H1 (cell line): Measurements from ENCODE around the gene RALGAPA2. TPM values are rescaled to one million over a fixed set of nuclear protein-coding genes. Genes with fewer than 3 reads are reported as not detected.

Experiments used
- CTCF ChIA-PET: fragments of 300-600 bp; sonication (Branson Sonifier 250); formaldehyde crosslinking; loops from one replicate; lab custom pipeline; 2021; ENCODE audit not compliant: partially characterized antibody; lab: Charles Lee
- POLR2A ChIA-PET: fragments of 300-600 bp; sonication (Branson Sonifier 250); formaldehyde crosslinking; loops from one replicate; lab custom pipeline; 2021; ENCODE audit warnings: inconsistent platforms; ENCODE audit not compliant: partially characterized antibody; lab: Charles Lee
- DNase-seq, 2 experiments: peaks; one replicate each; pipeline versions ENCODE4 v3.0.0 to v3.0.0-alpha.2; 2010 to 2022; ENCODE audit warnings: low spot score in 2 of 2, low read depth in 1 of 2, mixed read lengths in 1 of 2
- FAIRE-seq: peaks from 2 replicates; lab custom pipeline; 2011; peaks lifted over from hg19 to GRCh38; lab: Jason Lieb, UNC
- H2AFZ ChIP-seq: 2 replicates; pipeline ENCODE4 v1.8.1; 2012; ENCODE audit warnings: low read length, inconsistent platforms
- H2AK5ac ChIP-seq: 2 replicates; pipeline ENCODE4 v1.6.1; 2013; ENCODE audit warnings: low read depth, low read length
- H2BK120ac ChIP-seq: replicated peaks from 2 replicates; pipeline ENCODE3; 2013; ENCODE audit warnings: low read depth, low read length, inconsistent platforms
- H2BK12ac ChIP-seq: 2 replicates; pipeline ENCODE4 v1.6.1; 2013; ENCODE audit warnings: low read depth, low read length
- H2BK15ac ChIP-seq: 2 replicates; pipeline ENCODE4 v1.6.1; 2013; ENCODE audit warnings: low read length
- H2BK20ac ChIP-seq: 2 replicates; pipeline ENCODE4 v1.6.1; 2013; ENCODE audit warnings: low read length
- H2BK5ac ChIP-seq: 2 replicates; pipeline ENCODE4 v1.6.1; 2013; ENCODE audit warnings: low read depth, low read length
- H3K14ac ChIP-seq: 2 replicates; pipeline ENCODE4 v1.6.1; 2013; ENCODE audit warnings: inconsistent platforms; ENCODE audit not compliant: insufficient read length
- H3K18ac ChIP-seq: 2 replicates; pipeline ENCODE4 v1.6.1; 2013; ENCODE audit warnings: low read length; ENCODE audit errors: extremely low read depth
- H3K23ac ChIP-seq: 2 replicates; pipeline ENCODE4 v1.6.1; 2013; ENCODE audit warnings: inconsistent platforms; ENCODE audit not compliant: insufficient read length
- H3K23me2 ChIP-seq: 2 replicates; pipeline ENCODE4 v1.6.1; 2013; ENCODE audit warnings: low read depth, low read length
- H3K27ac ChIP-seq: 2 replicates; pipeline ENCODE4 v1.6.1; 2011; ENCODE audit warnings: low read depth, low read length, inconsistent platforms
- H3K27me3 ChIP-seq, 4 experiments: replicated peaks in 1 of 4; 1 replicate in 1 of 4; 2 replicates in 3 of 4; pipeline versions ENCODE4 v1.6.1 to v1.8.1; 2011 to 2013; ENCODE audit warnings: low read length in 3 of 4, mild to moderate bottlenecking in 3 of 4, inconsistent platforms in 2 of 4, mixed read lengths in 2 of 4, moderate library complexity in 1 of 4; ENCODE audit not compliant: control insufficient read depth in 3 of 4, insufficient read depth in 3 of 4; ENCODE audit errors: extremely low read depth in 1 of 4
- H3K36me3 ChIP-seq, 4 experiments: 2 replicates each; pipeline versions ENCODE4 v1.6.1 to v1.8.1; 2011 to 2013; ENCODE audit warnings: mild to moderate bottlenecking in 4 of 4, low read length in 3 of 4, moderate library complexity in 2 of 4, control low read depth in 1 of 4, inconsistent platforms in 1 of 4; ENCODE audit not compliant: insufficient read depth in 4 of 4, control insufficient read depth in 2 of 4
- H3K4ac ChIP-seq: replicated peaks from 2 replicates; pipeline ENCODE3; 2013; ENCODE audit warnings: low read length, low read depth, mixed read lengths, inconsistent platforms; ENCODE audit not compliant: insufficient read length
- H3K4me1 ChIP-seq, 4 experiments: replicated peaks in 1 of 4; 1 replicate in 1 of 4; 2 replicates in 3 of 4; pipeline versions ENCODE4 v1.6.1 to v1.8.1; 2011 to 2013; ENCODE audit warnings: low read length in 3 of 4, inconsistent platforms in 2 of 4, mixed read lengths in 1 of 4; ENCODE audit not compliant: insufficient read depth in 4 of 4, control insufficient read depth in 3 of 4
- H3K4me2 ChIP-seq, 2 experiments: 2 replicates each; pipeline versions ENCODE4 v1.6.1 to v1.8.1; 2011 to 2013; ENCODE audit warnings: low read depth in 2 of 2, low read length in 2 of 2, control low read depth in 1 of 2, inconsistent platforms in 1 of 2, mild to moderate bottlenecking in 1 of 2; ENCODE audit not compliant: insufficient read depth in 1 of 2
- H3K4me3 ChIP-seq, 4 experiments: fragments of 200-600, 300-600 bp in 1 of 4; sonication (generic), shearing (Covaris generic), sonication (Bioruptor Twin) in 1 of 4; 2 replicates each; pipeline versions ENCODE4 v1.5.1 to v1.8.1; 2011 to 2016; ENCODE audit warnings: low read length in 4 of 4, low read depth in 3 of 4, control low read depth in 2 of 4, inconsistent platforms in 2 of 4, mild to moderate bottlenecking in 2 of 4, mixed read lengths in 1 of 4, moderate library complexity in 1 of 4; ENCODE audit not compliant: insufficient read depth in 2 of 4; ENCODE audit errors: extremely low read depth in 1 of 4
- H3K56ac ChIP-seq: replicated peaks from 2 replicates; pipeline ENCODE3; 2013; ENCODE audit warnings: low read depth, mild to moderate bottlenecking, mixed read lengths, low read length, inconsistent platforms; ENCODE audit not compliant: insufficient read length
- H3K79me1 ChIP-seq: 2 replicates; pipeline ENCODE4 v1.6.1; 2013; ENCODE audit warnings: low read depth, low read length, control low read depth
- H3K79me2 ChIP-seq, 2 experiments: 2 replicates each; pipeline versions ENCODE4 v1.6.1 to v1.8.1; 2012 to 2013; ENCODE audit warnings: low read length in 2 of 2, mild to moderate bottlenecking in 2 of 2, inconsistent platforms in 1 of 2; ENCODE audit not compliant: insufficient read depth in 2 of 2, control insufficient read depth in 1 of 2
- H3K9ac ChIP-seq, 4 experiments: replicated peaks in 1 of 4; 1 replicate in 1 of 4; 2 replicates in 3 of 4; pipeline versions ENCODE4 v1.6.1 to v1.8.1; 2011 to 2013; ENCODE audit warnings: low read depth in 3 of 4, low read length in 3 of 4, control low read depth in 2 of 4, mild to moderate bottlenecking in 2 of 4, moderate library complexity in 2 of 4, inconsistent platforms in 1 of 4; ENCODE audit errors: extremely low read depth in 1 of 4
- H3K9me3 ChIP-seq, 2 experiments: 2 replicates each; pipeline versions ENCODE4 v1.6.1 to v1.8.1; 2012 to 2013; ENCODE audit warnings: mild to moderate bottlenecking in 2 of 2, moderate library complexity in 2 of 2, control low read depth in 1 of 2, inconsistent platforms in 1 of 2, low read depth in 1 of 2, low read length in 1 of 2, mixed read lengths in 1 of 2; ENCODE audit not compliant: insufficient read depth in 2 of 2
- H4K20me1 ChIP-seq, 2 experiments: replicated peaks in 1 of 2; 2 replicates each; pipeline versions ENCODE3 to v1.8.1; 2011 to 2013; ENCODE audit warnings: inconsistent platforms in 2 of 2, low read length in 2 of 2, mild to moderate bottlenecking in 1 of 2; ENCODE audit not compliant: insufficient read depth in 2 of 2, control insufficient read depth in 1 of 2
- H4K5ac ChIP-seq: 2 replicates; pipeline ENCODE4 v1.6.1; 2013; ENCODE audit warnings: low read length, low read depth, mixed read lengths, inconsistent platforms; ENCODE audit not compliant: insufficient read length
- H4K8ac ChIP-seq: 2 replicates; pipeline ENCODE4 v1.8.0; 2013; ENCODE audit warnings: mild to moderate bottlenecking, moderate library complexity, low read length, inconsistent platforms; ENCODE audit not compliant: insufficient read depth; ENCODE audit errors: extremely low read depth
- H4K91ac ChIP-seq: replicated peaks from 2 replicates; pipeline ENCODE3; 2013; ENCODE audit warnings: low read length, mixed read lengths, inconsistent platforms; ENCODE audit not compliant: insufficient read length
- WGBS, 2 experiments: shearing (Covaris generic) in 1 of 2; methylation state at CpG; one replicate each; pipeline versions ENCODE4 v1.1.6 to v1.1.7; 2013 to 2015; ENCODE audit warnings: low lambda C conversion rate in 2 of 2, mixed read lengths in 2 of 2, inconsistent platforms in 1 of 2, low coverage in 1 of 2, missing lambda C conversion rate in 1 of 2; ENCODE audit not compliant: insufficient replicate concordance in 2 of 2, insufficient coverage in 1 of 2, insufficient read length in 1 of 2; ENCODE audit errors: extremely low coverage in 1 of 2, missing lambda C conversion rate in 1 of 2; 5-methylcytosine and 5-hydroxymethylcytosine counted together
- polyA plus RNA-seq, 7 experiments: library from polyadenylated mRNA; depleted of rRNA in 3 of 7; stranded (reverse) in 5 of 7; unstranded in 2 of 7; fragments of >200 nt in 5 of 7; fragments of 200-250 nt in 2 of 7; gene quantifications; 1 replicate in 5 of 7; 2 replicates in 1 of 7; 4 replicates in 1 of 7; pipeline versions ENCODE4 v1.2.1 to v1.2.3, GENCODE V29; 2011 to 2013; ENCODE audit warnings: missing spikeins in 2 of 7, mixed read lengths in 2 of 7
- total RNA-seq: library from RNA; stranded (reverse); fragmentation: NEBNext Ultra II Directional; extraction: Animal tissue kit (Norgen Biotek cat#: 25700); gene quantifications from 2 replicates; pipeline ENCODE4 v1.2.1, GENCODE V29; 2021

The RALGAPA2 gene
- total and polyA plus RNA-seq, 2 of the 8 experiments (the other 6 are each of a cell fraction or from before 2014, with no cell fraction given) = 5.1 to 25.5 TPM

DNA sequence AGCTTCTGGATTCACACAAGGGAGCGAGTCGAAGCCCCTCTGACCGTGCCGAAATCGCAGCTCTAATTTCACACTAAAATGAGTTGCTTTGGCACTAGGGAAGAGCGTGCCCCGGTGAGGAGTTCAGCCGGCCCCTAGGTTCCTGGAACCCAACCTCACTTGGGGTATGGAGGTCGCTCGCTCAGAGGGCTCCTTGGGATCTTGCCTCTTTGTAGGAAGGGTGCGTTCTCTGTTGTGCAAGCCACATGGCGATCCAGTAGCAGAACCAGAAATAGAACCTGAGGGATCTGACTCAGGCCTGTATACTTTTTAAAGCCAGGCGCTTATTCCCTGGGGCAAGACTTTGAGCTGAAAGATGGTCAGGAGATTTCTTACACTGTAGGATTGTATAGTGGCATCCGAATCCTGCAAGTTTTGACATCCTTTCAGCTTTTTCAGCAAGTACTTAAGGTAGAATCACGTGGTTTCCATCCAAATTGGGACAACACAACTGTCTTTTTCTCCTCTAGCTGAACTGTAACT is 861 bp upstream of the RALGAPA2 start:
- Histone ChIP-seq H3K79me1 (peaks cover 5% of the 10 kb centered on the region; the same call in 1 of the 2 replicates), H3K36me3 (no peaks in the 10 kb centered on the region), H2AFZ (peak overlapping the region; percentile 88), H3K4ac (peak overlapping the region; percentile 94), H3K9ac (peak overlapping the region; percentile 46 to 62 (median 50); a peak in 6 of 7 replicates), H4K8ac (peak overlapping the region; percentile 92; the same call in 1 of the 2 replicates), H4K20me1 (peaks cover 0 to 4% of the 10 kb centered on the region in 2 experiments), H4K91ac (peak overlapping the region; percentile 77), H3K14ac (peak overlapping the region; percentile 18), H3K4me3 (peak overlapping the region; percentile 66 to 94 (median 73)), H2BK12ac (no peak overlapping the region), H2BK20ac (no peak overlapping the region), H2BK5ac (peak overlapping the region; percentile 90; the same call in 1 of the 2 replicates), H3K27me3 (no peaks in the 10 kb centered on the region; a peak in 2 of 7 replicates), H3K79me2 (peaks cover 10 to 33% of the 10 kb centered on the region in 2 experiments), H2BK120ac (no peak overlapping the region), H2AK5ac (no peak overlapping the region), H3K4me2 (peak overlapping the region; percentile 57 to 69), H2BK15ac (no peak overlapping the region), H3K9me3 (no peaks in the 10 kb centered on the region), H3K23ac (no peak overlapping the region), H4K5ac (peak overlapping the region; percentile 76), H3K23me2 (peaks cover 4% of the 10 kb centered on the region; the same call in 1 of the 2 replicates), H3K4me1 (peaks cover 1 to 7% (median 3%) of the 10 kb centered on the region in 4 experiments; a peak in 6 of 7 replicates), H3K27ac (peak overlapping the region; percentile 1; the same call in 1 of the 2 replicates), H3K18ac (peak overlapping the region; percentile 74; the same call in 1 of the 2 replicates), H3K56ac (peak overlapping the region; percentile 64)
- ChIA-PET POLR2A (interaction anchor here (0.9 to 2.0 kb wide), 10 partner anchors 9 to 108 kb away, joined by 3 to 9 read pairs (median 4); no protein-coding TSS in a partner anchor), CTCF (interaction anchor here (1.1 to 1.5 kb wide), 5 partner anchors 26 to 119 kb away, joined by 3 to 5 read pairs (median 3); no protein-coding TSS in a partner anchor)
- WGBS, 2 experiments = 62% methylated on average over 15 of the region's 15 CpGs; no CpG with 5 or more reads in 1 of the 2 experiments
- FAIRE-seq (no peak), DNase-seq (no peak)
